Upper lobe of left lung (tissue), 6 donors: Measurements from ENCODE around the gene TECTA. TPM values are rescaled to one million over a fixed set of nuclear protein-coding genes. Genes with fewer than 3 reads are reported as not detected.
"Not testable (repeated sequence)": the region's sequence is repeated elsewhere in the genome, so short reads cannot be mapped to it uniquely, and the experiment has no call there.

Experiments
- ATAC-seq, 2 donors: fragments of 200-7000 bp; cut with Tn5 transposase; one replicate each; pipeline ENCODE4 v1.9.1; 2022; ENCODE audit warnings: mild to moderate bottlenecking in 2 of 2, moderate library complexity in 2 of 2; ENCODE audit not compliant: low FRiP score in 2 of 2
- DNase-seq, 2 donors: peaks; one replicate each; pipeline ENCODE4 v3.0.0-alpha.2; 2019 to 2020
- H3K27ac ChIP-seq, 4 donors: fragments of 200-600 bp; sonication (generic); one replicate each; pipeline ENCODE4 v1.5.1; 2016 to 2019
- H3K27me3 ChIP-seq, 4 donors: fragments of 200-600 bp; sonication (generic); one replicate each; pipeline ENCODE4 v1.5.1; 2017 to 2019
- H3K36me3 ChIP-seq, 4 donors: fragments of 200-600 bp; sonication (generic); one replicate each; pipeline ENCODE4 v1.5.1; 2016 to 2019
- H3K4me1 ChIP-seq, 4 donors: fragments of 200-600 bp; sonication (generic); one replicate each; pipeline ENCODE4 v1.5.1; 2018 to 2019
- H3K4me3 ChIP-seq, 4 donors: fragments of 200-600 bp; sonication (generic); one replicate each; pipeline ENCODE4 v1.5.1; 2017 to 2019; ENCODE audit warnings: mild to moderate bottlenecking in 2 of 4, moderate library complexity in 1 of 4
- H3K9me3 ChIP-seq, 4 donors: fragments of 200-600 bp; sonication (generic); one replicate each; pipeline ENCODE4 v1.5.1; 2018 to 2019
- CTCF ChIP-seq, 6 experiments: fragments of 450-650 bp in 4 of 6; fragments of 200-600 bp in 2 of 6; sonication (generic) in 2 of 6; IDR thresholded peaks; one replicate each; pipeline ENCODE4 v1.5.1; 2016 to 2019; ENCODE audit warnings: antibody characterized with exemption in 6 of 6
- EP300 ChIP-seq, 4 donors: sonication (generic); formaldehyde crosslinking; IDR thresholded peaks; one replicate each; pipeline ENCODE4 v1.5.1; 2017; ENCODE audit warnings: antibody characterized with exemption in 4 of 4, control low read depth in 2 of 4
- POLR2A ChIP-seq, 4 donors: fragments of 450-650 bp; IDR thresholded peaks; one replicate each; pipeline ENCODE4 v1.5.1; 2016 to 2017; ENCODE audit warnings: antibody characterized with exemption in 4 of 4, mild to moderate bottlenecking in 2 of 4
- POLR2AphosphoS5 ChIP-seq, 2 donors: sonication (generic); formaldehyde crosslinking; IDR thresholded peaks; one replicate each; pipeline ENCODE4 v1.5.1; 2017; ENCODE audit warnings: antibody characterized with exemption in 2 of 2
- WGBS, 2 donors: methylation state at CpG; one replicate each; pipeline ENCODE4 v1.1.5; 2017 to 2018; 5-methylcytosine and 5-hydroxymethylcytosine counted together
- total RNA-seq, 6 donors: library from RNA; depleted of rRNA in 4 of 6; stranded (reverse); fragments of >200 nt in 4 of 6; gene quantifications; one replicate each; pipeline versions ENCODE4 v1.1.0 to v1.2.1, GENCODE V29; 2016 to 2021
- donor health status: DM: no; HTN: no; CAD: no; lungs with moderate emphysema.
- donor health status: DM: no; HTN: yes; CAD: no; lungs with severe emphysema.

The TECTA gene
- total RNA-seq, 6 donors from 2014 or later = 0.89 to 4.7 (median 1.8) TPM

- ATAC-seq = no peak
- Histone ChIP-seq H3K27me3 (no peaks in the 10 kb centered on the region), H3K9me3 (no peaks in the 10 kb centered on the region), H3K4me3 (no peak overlapping the region), H3K36me3 (no peaks in the 10 kb centered on the region), H3K4me1 (peaks cover 0 to 16% (median 3%) of the 10 kb centered on the region in 4 donors), H3K27ac (no peak overlapping the region)
- WGBS, 2 donors = 82 to 83% methylated on average over 9 of the region's 9 CpGs
- no peak for DNase-seq
- TF ChIP-seq CTCF (IDR thresholded peaks at IDR 0.05) (no peak), POLR2A (IDR thresholded peaks at IDR 0.05) (no peak), POLR2AphosphoS5 (IDR thresholded peaks at IDR 0.05) (no peak), EP300 (IDR thresholded peaks at IDR 0.05) (no peak)
Observed at GRCh38 chr11:121113611-121114010, 12.6 kb downstream of the TECTA start.

DNA sequence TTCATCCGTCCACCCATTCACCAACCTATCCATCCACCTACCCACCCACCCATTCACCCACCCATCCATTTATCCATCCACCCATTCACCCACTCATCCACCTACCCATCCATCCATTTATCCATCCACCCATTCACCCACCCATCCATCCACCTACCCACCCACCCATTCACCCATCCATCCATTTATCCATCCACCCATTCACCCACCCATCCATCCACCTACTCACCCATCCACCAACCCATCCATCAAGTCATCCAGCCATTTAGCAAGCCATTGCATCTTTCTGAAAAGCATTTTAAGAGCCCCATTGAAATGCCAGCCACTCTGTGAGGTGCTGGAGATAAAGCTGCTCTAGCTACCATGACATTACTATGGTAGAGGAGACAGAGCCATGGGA is 14.0 kb downstream of the TECTA start:
- not testable (repeated sequence) for H3K27ac ChIP-seq, H3K4me3 ChIP-seq, H3K9me3 ChIP-seq, H3K36me3 ChIP-seq, ATAC-seq, DNase-seq, H3K27me3 ChIP-seq
- WGBS, 2 donors = 57 to 86% methylated on average over 1 of the region's 1 CpG
- peaks cover 0 to 16% (median 3%) of the 10 kb centered on the region in 4 donors for H3K4me1 ChIP-seq

GRCh38 chr11:121117788-121118187 is 16.7 kb downstream of the TECTA start:
- TF ChIP-seq POLR2AphosphoS5 (IDR thresholded peaks at IDR 0.05) (no peak), EP300 (IDR thresholded peaks at IDR 0.05) (no peak), POLR2A (IDR thresholded peaks at IDR 0.05) (no peak), CTCF (IDR thresholded peaks at IDR 0.05) (no peak)

DNA sequence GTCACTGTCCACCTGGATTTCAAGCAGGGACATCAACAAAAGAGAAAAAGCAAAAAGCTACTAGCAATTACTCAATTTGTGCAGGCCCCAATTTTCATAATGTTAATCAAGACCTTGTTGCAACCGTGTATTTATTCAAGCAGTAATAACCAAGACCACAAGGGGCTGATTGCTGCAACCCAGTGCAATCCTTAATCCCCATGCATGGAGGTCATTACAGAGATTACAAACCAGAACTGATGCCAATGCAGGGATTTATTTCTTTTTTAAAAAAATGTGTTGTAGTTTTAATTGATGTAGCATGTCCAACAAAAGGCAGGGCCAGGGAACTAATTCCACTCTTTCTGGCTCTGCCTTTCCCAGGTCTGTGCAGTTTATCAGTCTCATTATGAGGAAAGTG is 18.4 kb downstream of the TECTA start:
- no peak for DNase-seq
- Histone ChIP-seq H3K4me1 (no peaks in the 10 kb centered on the region), H3K9me3 (peaks cover 5 to 10% (median 6%) of the 10 kb centered on the region in 4 donors), H3K27ac (no peak overlapping the region), H3K36me3 (no peaks in the 10 kb centered on the region), H3K4me3 (no peak overlapping the region), H3K27me3 (no peaks in the 10 kb centered on the region)
- TF ChIP-seq POLR2AphosphoS5 (IDR thresholded peaks at IDR 0.05) (no peak), CTCF (IDR thresholded peaks at IDR 0.05) (no peak), EP300 (IDR thresholded peaks at IDR 0.05) (no peak), POLR2A (IDR thresholded peaks at IDR 0.05) (no peak)
- 63 to 73% methylated on average over 1 of the region's 1 CpG for WGBS, 2 donors
- ATAC-seq = no peak

More at GRCh38 chr11:121117788-121118187, 16.7 kb downstream of the TECTA start:
- Histone ChIP-seq H3K36me3 (no peaks in the 10 kb centered on the region), H3K4me3 (no peak overlapping the region), H3K9me3 (peaks cover 5 to 10% (median 6%) of the 10 kb centered on the region in 4 donors), H3K27me3 (no peaks in the 10 kb centered on the region), H3K27ac (no peak overlapping the region), H3K4me1 (peaks cover 0 to 1% (median under 1%) of the 10 kb centered on the region in 4 donors)
- WGBS, 2 donors = 9 to 66% methylated on average over 4 to 6 of the region's 6 CpGs
- ATAC-seq = no peak
- DNase-seq = no peak

- 90 to 96% methylated on average over 3 of the region's 3 CpGs for WGBS, 2 donors
- no peak for ATAC-seq
- Histone ChIP-seq H3K27me3 (no peaks in the 10 kb centered on the region), H3K9me3 (peaks cover 5 to 10% (median 6%) of the 10 kb centered on the region in 4 donors), H3K4me1 (no peaks in the 10 kb centered on the region), H3K4me3 (no peak overlapping the region), H3K27ac (no peak overlapping the region), H3K36me3 (no peaks in the 10 kb centered on the region)
- no peak for TF ChIP-seq CTCF (IDR thresholded peaks at IDR 0.05)
- no peak for TF ChIP-seq POLR2A (IDR thresholded peaks at IDR 0.05)
- TF ChIP-seq EP300 (IDR thresholded peaks at IDR 0.05) = no peak
- no peak for TF ChIP-seq POLR2AphosphoS5 (IDR thresholded peaks at IDR 0.05)
- no peak for DNase-seq
Observed at GRCh38 chr11:121122328-121122727, 21.3 kb downstream of the TECTA start.
